WTC11 (cell line): ENCODE measurements around the gene CACNA1C. TPM values are rescaled to one million over a fixed set of nuclear protein-coding genes. Genes with fewer than 3 reads are reported as not detected.

ENCODE experiments used
- ATAC-seq: fragments of 200-7000 bp; cut with Tn5 transposase; 2 replicates; pipeline ENCODE4 v1.10.0; 2021; ENCODE audit warnings: mild to moderate bottlenecking, moderate library complexity
- CTCF ChIA-PET: fragments of 300-600 bp; sonication (Branson Sonifier 250); formaldehyde crosslinking; loops from one replicate; lab custom pipeline; 2021; ENCODE audit warnings: antibody characterized with exemption; lab: Charles Lee
- POLR2A ChIA-PET: fragments of 350-600 bp; sonication (Branson Sonifier 250); formaldehyde crosslinking; loops from one replicate; lab custom pipeline; 2021; ENCODE audit warnings: antibody characterized with exemption; lab: Charles Lee
- DNase-seq: peaks from one replicate; pipeline ENCODE4 v3.0.0; 2021; ENCODE audit warnings: low spot score
- H3K27ac Mint-ChIP-seq: 2 replicates; pipeline ENCODE4 v1.8.0; 2021; ENCODE audit warnings: mixed read lengths
- H3K27me3 Mint-ChIP-seq: 2 replicates; pipeline ENCODE4 v1.8.0; 2021; ENCODE audit warnings: low read depth, mild to moderate bottlenecking, moderate library complexity, mixed read lengths
- H3K36me3 Mint-ChIP-seq: 2 replicates; pipeline ENCODE4 v1.8.0; 2021; ENCODE audit warnings: mixed read lengths
- H3K4me1 Mint-ChIP-seq: 2 replicates; pipeline ENCODE4 v1.8.0; 2022; ENCODE audit warnings: mixed read lengths
- H3K4me3 Mint-ChIP-seq: 2 replicates; pipeline ENCODE4 v1.8.0; 2021; ENCODE audit warnings: mild to moderate bottlenecking, moderate library complexity, mixed read lengths
- H3K9me3 Mint-ChIP-seq: 2 replicates; pipeline ENCODE4 v1.8.0; 2021; ENCODE audit warnings: mixed read lengths
- ATF1 ChIP-seq: sonication (generic); formaldehyde crosslinking; IDR thresholded peaks from 2 replicates; pipeline ENCODE4 v1.8.1; 2023; ENCODE audit warnings: mild to moderate bottlenecking, moderate library complexity, missing genetic modification reagents
- CREM ChIP-seq: sonication (generic); formaldehyde crosslinking; IDR thresholded peaks from 2 replicates; pipeline ENCODE4 v1.8.1; 2022; ENCODE audit warnings: mild to moderate bottlenecking, missing genetic modification reagents, moderate library complexity
- GABPB1 ChIP-seq: sonication (generic); formaldehyde crosslinking; IDR thresholded peaks from 2 replicates; pipeline ENCODE4 v1.8.1; 2023; ENCODE audit warnings: mild to moderate bottlenecking, missing genetic modification reagents
- JAZF1 ChIP-seq: fragments of 250-450 bp; sonication (Bioruptor Pico); IDR thresholded peaks from 2 replicates; pipeline ENCODE4 v1.9.0; 2021; ENCODE audit warnings: moderate library complexity, mild to moderate bottlenecking, inconsistent platforms
- JUN ChIP-seq: sonication (generic); formaldehyde crosslinking; IDR thresholded peaks from 2 replicates; pipeline ENCODE4 v1.8.0; 2023; ENCODE audit warnings: mild to moderate bottlenecking, missing genetic modification reagents
- MXD4 ChIP-seq: fragments of 250-450 bp; sonication (Bioruptor Pico); IDR thresholded peaks from 2 replicates; pipeline ENCODE4 v1.8.0; 2021; ENCODE audit warnings: mild to moderate bottlenecking, moderate library complexity, borderline replicate concordance
- NR1H2 ChIP-seq: sonication (generic); formaldehyde crosslinking; IDR thresholded peaks from 2 replicates; pipeline ENCODE4 v1.9.0; 2021; ENCODE audit warnings: mild to moderate bottlenecking, moderate library complexity, missing genetic modification reagents
- TCF7 ChIP-seq: sonication (generic); formaldehyde crosslinking; IDR thresholded peaks from 2 replicates; pipeline ENCODE4 v1.8.0; 2022; ENCODE audit warnings: mild to moderate bottlenecking, low read depth, missing genetic modification reagents, moderate library complexity
- TEAD4 ChIP-seq: sonication (generic); formaldehyde crosslinking; IDR thresholded peaks from 2 replicates; pipeline ENCODE4 v1.8.0; 2022; ENCODE audit warnings: mild to moderate bottlenecking, missing genetic modification reagents
- ZNF317 ChIP-seq: sonication (generic); formaldehyde crosslinking; IDR thresholded peaks from 2 replicates; pipeline ENCODE4 v1.8.1; 2023; ENCODE audit warnings: low read depth, mild to moderate bottlenecking, moderate library complexity, missing genetic modification reagents, borderline replicate concordance
- total RNA-seq: library from RNA; stranded (reverse); gene quantifications from 3 replicates; pipeline ENCODE4 v1.2.3, GENCODE V29; 2021
- TF ChIP-seq, protein P1 (sequence below): sonication (generic); formaldehyde crosslinking; IDR thresholded peaks from 2 replicates; pipeline ENCODE4 v1.8.1; 2022; ENCODE audit warnings: mild to moderate bottlenecking, moderate library complexity, missing genetic modification reagents
- TF ChIP-seq, protein P2 (sequence below): sonication (generic); formaldehyde crosslinking; IDR thresholded peaks from 2 replicates; pipeline ENCODE4 v1.8.0; 2022; ENCODE audit warnings: mild to moderate bottlenecking, missing genetic modification reagents
- TF ChIP-seq, protein P3 (sequence below): sonication (generic); formaldehyde crosslinking; IDR thresholded peaks from 2 replicates; pipeline ENCODE4 v1.8.0; 2023; ENCODE audit warnings: missing genetic modification reagents, mild to moderate bottlenecking, borderline replicate concordance
- TF ChIP-seq, protein P4 (sequence below): sonication (generic); formaldehyde crosslinking; IDR thresholded peaks from 2 replicates; pipeline ENCODE4 v1.8.1; 2023; ENCODE audit warnings: mild to moderate bottlenecking, missing genetic modification reagents, moderate library complexity
- TF ChIP-seq, protein P5 (sequence below): sonication (generic); formaldehyde crosslinking; IDR thresholded peaks from 2 replicates; pipeline ENCODE4 v1.8.1; 2023; ENCODE audit warnings: mild to moderate bottlenecking, missing genetic modification reagents, moderate library complexity
- TF ChIP-seq, protein P6 (sequence below): sonication (generic); formaldehyde crosslinking; IDR thresholded peaks from 2 replicates; pipeline ENCODE4 v1.8.1; 2022; ENCODE audit warnings: low read depth, missing genetic modification reagents, borderline replicate concordance
- TF ChIP-seq, protein P7 (sequence below): sonication (generic); formaldehyde crosslinking; IDR thresholded peaks from 2 replicates; pipeline ENCODE4 v1.8.0; 2022; ENCODE audit warnings: mild to moderate bottlenecking, missing genetic modification reagents

CACNA1C gene
- total RNA-seq, 1 experiment from 2014 or later = 1.7 TPM

DNA sequence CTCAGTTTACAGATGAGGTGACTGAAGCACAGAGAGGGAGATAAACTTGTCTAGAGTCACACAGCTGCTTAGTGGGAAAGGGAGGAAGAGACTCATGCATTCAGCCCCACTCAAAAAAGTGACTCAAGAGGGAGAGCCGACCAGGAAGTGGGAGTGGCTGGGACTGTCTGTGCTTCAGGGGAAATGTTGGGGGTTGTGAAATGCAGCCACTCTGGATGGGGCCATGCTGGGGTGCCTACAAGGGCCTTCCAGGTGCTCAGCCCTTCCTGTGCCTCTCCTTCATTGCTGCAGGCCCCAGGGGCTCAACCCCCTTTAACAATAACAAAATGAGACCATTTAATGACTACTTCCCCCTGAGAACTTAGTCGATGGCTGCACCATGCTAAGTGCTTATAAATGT, 41.8 kb downstream of the CACNA1C start:
- Mint-ChIP-seq H3K36me3 (no peaks in the 10 kb centered on the region), H3K27ac (no peak overlapping the region; the same call in 1 of the 2 replicates), H3K4me3 (no peak overlapping the region), H3K4me1 (peaks cover 17% of the 10 kb centered on the region), H3K9me3 (no peaks in the 10 kb centered on the region), H3K27me3 (no peaks in the 10 kb centered on the region)
- ChIA-PET CTCF (interaction anchor here (2.0 kb wide), 1 partner anchor 37 kb away, joined by 6 read pairs; no protein-coding TSS in a partner anchor), POLR2A (no interaction called here)
- TF ChIP-seq, protein P1, sequence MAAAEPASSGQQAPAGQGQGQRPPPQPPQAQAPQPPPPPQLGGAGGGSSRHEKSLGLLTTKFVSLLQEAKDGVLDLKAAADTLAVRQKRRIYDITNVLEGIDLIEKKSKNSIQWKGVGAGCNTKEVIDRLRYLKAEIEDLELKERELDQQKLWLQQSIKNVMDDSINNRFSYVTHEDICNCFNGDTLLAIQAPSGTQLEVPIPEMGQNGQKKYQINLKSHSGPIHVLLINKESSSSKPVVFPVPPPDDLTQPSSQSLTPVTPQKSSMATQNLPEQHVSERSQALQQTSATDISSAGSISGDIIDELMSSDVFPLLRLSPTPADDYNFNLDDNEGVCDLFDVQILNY (CRISPR knock-in tag) = no peak
- TF ChIP-seq ZNF317 (no peak), MXD4 (CRISPR knock-in tag) (no peak)
- TF ChIP-seq, protein P2, sequence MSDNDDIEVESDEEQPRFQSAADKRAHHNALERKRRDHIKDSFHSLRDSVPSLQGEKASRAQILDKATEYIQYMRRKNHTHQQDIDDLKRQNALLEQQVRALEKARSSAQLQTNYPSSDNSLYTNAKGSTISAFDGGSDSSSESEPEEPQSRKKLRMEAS (CRISPR knock-in tag) = no peak
- no peak for ATAC-seq
- no peak for DNase-seq

DNA sequence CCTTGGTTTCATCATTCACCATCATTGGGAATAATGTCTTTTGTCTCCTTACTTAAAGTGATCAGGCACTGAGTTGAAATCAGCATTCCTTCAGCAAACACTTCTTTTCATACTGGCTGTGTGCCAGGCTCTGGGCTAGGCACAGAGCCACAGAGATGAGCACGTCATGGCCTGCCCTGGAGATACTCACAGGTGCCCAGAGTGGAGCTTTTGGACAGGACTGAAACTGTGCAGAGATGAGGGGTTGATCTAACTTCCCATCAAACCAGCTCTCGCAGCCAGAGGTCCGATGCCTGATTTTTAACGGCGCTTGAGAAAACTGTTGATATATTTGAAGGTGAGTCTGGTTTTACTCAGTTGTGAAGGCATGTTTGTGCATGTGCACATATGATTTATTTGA, 43.1 kb downstream of the CACNA1C start:
- H3K27me3 Mint-ChIP-seq = no peaks in the 10 kb centered on the region
- ChIA-PET POLR2A (no interaction called here), CTCF (no interaction called here)
- H3K27ac Mint-ChIP-seq = no peak overlapping the region
- no peak for TF ChIP-seq NR1H2 (CRISPR knock-in tag)
- peaks cover 17% of the 10 kb centered on the region for H3K4me1 Mint-ChIP-seq
- H3K36me3 Mint-ChIP-seq = no peaks in the 10 kb centered on the region
- no peak for ATAC-seq
- no peak for DNase-seq
- no peaks in the 10 kb centered on the region for H3K9me3 Mint-ChIP-seq
- no peak overlapping the region for H3K4me3 Mint-ChIP-seq

DNA sequence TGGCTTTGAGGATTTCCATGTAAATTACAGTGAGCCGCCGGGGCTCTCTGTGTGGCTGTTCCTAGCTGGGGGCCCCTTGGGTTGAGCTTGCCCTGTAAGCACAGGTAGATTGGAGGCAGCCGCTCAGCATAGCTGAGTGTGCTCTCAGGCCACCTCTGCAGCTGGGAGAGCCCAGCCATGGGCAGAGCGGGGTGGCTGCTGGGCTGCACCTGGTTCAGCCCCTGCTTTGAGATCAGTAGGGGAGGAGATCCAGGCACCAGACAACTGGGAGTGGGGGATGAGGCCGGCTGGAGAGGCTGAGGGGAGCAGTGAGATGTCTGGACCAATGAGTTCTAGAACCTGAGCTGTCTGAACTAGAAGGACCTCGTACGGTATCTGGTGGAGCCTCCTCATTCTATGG, 44.8 kb downstream of the CACNA1C start:
- ATAC-seq = peak; percentile 60; the same call in 1 of the 2 replicates
- no peaks in the 10 kb centered on the region for H3K27me3 Mint-ChIP-seq
- peaks cover 17% of the 10 kb centered on the region for H3K4me1 Mint-ChIP-seq
- no peak overlapping the region for H3K4me3 Mint-ChIP-seq
- DNase-seq = no peak
- no peaks in the 10 kb centered on the region; the same call in 1 of the 2 replicates for H3K9me3 Mint-ChIP-seq
- ChIA-PET POLR2A (no interaction called here), CTCF (interaction anchor here (0.7 kb wide), 1 partner anchor 40 kb away, joined by 3 read pairs; no protein-coding TSS in a partner anchor)
- no peak overlapping the region for H3K27ac Mint-ChIP-seq
- no peaks in the 10 kb centered on the region for H3K36me3 Mint-ChIP-seq
- TF ChIP-seq JUN (CRISPR knock-in tag) (no peak), JAZF1 (CRISPR knock-in tag) (no peak), CREM (CRISPR knock-in tag) (no peak), ATF1 (CRISPR knock-in tag) (no peak), GABPB1 (no peak), TCF7 (CRISPR knock-in tag) (no peak), ZNF317 (no peak), MXD4 (CRISPR knock-in tag) (no peak), TEAD4 (CRISPR knock-in tag) (no peak)
- TF ChIP-seq, protein P3, sequence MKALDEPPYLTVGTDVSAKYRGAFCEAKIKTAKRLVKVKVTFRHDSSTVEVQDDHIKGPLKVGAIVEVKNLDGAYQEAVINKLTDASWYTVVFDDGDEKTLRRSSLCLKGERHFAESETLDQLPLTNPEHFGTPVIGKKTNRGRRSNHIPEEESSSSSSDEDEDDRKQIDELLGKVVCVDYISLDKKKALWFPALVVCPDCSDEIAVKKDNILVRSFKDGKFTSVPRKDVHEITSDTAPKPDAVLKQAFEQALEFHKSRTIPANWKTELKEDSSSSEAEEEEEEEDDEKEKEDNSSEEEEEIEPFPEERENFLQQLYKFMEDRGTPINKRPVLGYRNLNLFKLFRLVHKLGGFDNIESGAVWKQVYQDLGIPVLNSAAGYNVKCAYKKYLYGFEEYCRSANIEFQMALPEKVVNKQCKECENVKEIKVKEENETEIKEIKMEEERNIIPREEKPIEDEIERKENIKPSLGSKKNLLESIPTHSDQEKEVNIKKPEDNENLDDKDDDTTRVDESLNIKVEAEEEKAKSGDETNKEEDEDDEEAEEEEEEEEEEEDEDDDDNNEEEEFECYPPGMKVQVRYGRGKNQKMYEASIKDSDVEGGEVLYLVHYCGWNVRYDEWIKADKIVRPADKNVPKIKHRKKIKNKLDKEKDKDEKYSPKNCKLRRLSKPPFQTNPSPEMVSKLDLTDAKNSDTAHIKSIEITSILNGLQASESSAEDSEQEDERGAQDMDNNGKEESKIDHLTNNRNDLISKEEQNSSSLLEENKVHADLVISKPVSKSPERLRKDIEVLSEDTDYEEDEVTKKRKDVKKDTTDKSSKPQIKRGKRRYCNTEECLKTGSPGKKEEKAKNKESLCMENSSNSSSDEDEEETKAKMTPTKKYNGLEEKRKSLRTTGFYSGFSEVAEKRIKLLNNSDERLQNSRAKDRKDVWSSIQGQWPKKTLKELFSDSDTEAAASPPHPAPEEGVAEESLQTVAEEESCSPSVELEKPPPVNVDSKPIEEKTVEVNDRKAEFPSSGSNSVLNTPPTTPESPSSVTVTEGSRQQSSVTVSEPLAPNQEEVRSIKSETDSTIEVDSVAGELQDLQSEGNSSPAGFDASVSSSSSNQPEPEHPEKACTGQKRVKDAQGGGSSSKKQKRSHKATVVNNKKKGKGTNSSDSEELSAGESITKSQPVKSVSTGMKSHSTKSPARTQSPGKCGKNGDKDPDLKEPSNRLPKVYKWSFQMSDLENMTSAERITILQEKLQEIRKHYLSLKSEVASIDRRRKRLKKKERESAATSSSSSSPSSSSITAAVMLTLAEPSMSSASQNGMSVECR (CRISPR knock-in tag) = no peak
- TF ChIP-seq, protein P4, sequence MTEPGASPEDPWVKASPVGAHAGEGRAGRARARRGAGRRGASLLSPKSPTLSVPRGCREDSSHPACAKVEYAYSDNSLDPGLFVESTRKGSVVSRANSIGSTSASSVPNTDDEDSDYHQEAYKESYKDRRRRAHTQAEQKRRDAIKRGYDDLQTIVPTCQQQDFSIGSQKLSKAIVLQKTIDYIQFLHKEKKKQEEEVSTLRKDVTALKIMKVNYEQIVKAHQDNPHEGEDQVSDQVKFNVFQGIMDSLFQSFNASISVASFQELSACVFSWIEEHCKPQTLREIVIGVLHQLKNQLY (CRISPR knock-in tag) = no peak
- TF ChIP-seq, protein P5, sequence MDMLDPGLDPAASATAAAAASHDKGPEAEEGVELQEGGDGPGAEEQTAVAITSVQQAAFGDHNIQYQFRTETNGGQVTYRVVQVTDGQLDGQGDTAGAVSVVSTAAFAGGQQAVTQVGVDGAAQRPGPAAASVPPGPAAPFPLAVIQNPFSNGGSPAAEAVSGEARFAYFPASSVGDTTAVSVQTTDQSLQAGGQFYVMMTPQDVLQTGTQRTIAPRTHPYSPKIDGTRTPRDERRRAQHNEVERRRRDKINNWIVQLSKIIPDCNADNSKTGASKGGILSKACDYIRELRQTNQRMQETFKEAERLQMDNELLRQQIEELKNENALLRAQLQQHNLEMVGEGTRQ (CRISPR knock-in tag) = no peak
- TF ChIP-seq, protein P6, sequence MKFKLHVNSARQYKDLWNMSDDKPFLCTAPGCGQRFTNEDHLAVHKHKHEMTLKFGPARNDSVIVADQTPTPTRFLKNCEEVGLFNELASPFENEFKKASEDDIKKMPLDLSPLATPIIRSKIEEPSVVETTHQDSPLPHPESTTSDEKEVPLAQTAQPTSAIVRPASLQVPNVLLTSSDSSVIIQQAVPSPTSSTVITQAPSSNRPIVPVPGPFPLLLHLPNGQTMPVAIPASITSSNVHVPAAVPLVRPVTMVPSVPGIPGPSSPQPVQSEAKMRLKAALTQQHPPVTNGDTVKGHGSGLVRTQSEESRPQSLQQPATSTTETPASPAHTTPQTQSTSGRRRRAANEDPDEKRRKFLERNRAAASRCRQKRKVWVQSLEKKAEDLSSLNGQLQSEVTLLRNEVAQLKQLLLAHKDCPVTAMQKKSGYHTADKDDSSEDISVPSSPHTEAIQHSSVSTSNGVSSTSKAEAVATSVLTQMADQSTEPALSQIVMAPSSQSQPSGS (CRISPR knock-in tag) = no peak
- TF ChIP-seq, protein P7, sequence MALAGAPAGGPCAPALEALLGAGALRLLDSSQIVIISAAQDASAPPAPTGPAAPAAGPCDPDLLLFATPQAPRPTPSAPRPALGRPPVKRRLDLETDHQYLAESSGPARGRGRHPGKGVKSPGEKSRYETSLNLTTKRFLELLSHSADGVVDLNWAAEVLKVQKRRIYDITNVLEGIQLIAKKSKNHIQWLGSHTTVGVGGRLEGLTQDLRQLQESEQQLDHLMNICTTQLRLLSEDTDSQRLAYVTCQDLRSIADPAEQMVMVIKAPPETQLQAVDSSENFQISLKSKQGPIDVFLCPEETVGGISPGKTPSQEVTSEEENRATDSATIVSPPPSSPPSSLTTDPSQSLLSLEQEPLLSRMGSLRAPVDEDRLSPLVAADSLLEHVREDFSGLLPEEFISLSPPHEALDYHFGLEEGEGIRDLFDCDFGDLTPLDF (CRISPR knock-in tag) = no peak
